ENCODE data around the gene SPTBN1.
A peak's percentile ranks its signal among the peaks of the same experiment; 100 is the strongest.

GRCh38 chr2:54589340-54590215 is 133.5 kb downstream of the SPTBN1 start:
- TF ChIP-seq GATA3 (IDR thresholded peaks at IDR 0.05; ENCODE audit: low read depth, low read length) (no peak), GATA2 (IDR thresholded peaks at IDR 0.05; ENCODE audit: low read depth, low read length) (peak; percentile 40; the same call in 1 of the 2 replicates)

Data from SH-SY5Y (cell line).